OCI-LY1 (cell line): ENCODE data around the gene AVPR2.

Experiments used
- H2AFZ ChIP-seq: fragments of 200-600 bp; sonication (generic), shearing (Covaris generic); 2 replicates; pipeline ENCODE4 v1.6.0; 2014; ENCODE audit warnings: antibody characterized with exemption, mild to moderate bottlenecking, low read length
- H3F3A ChIP-seq: fragments of 200-600 bp; sonication (generic), shearing (Covaris generic); 2 replicates; pipeline ENCODE4 v1.6.0; 2014; ENCODE audit warnings: mild to moderate bottlenecking, antibody characterized with exemption, low read length, moderate library complexity; ENCODE audit not compliant: insufficient read depth
- H3K27ac ChIP-seq: fragments of 200-600 bp; sonication (generic); 2 replicates; pipeline ENCODE4 v1.5.1; 2014; ENCODE audit warnings: low read length, mixed run types, mild to moderate bottlenecking, low read depth; ENCODE audit not compliant: poor library complexity, severe bottlenecking
- H3K27me3 ChIP-seq: fragments of 200-600 bp; sonication (generic); 2 replicates; pipeline ENCODE4 v1.6.0; 2014; ENCODE audit warnings: antibody characterized with exemption, mild to moderate bottlenecking, low read length, moderate library complexity; ENCODE audit not compliant: insufficient read depth
- H3K36me3 ChIP-seq: fragments of 200-600 bp; sonication (generic); 2 replicates; pipeline ENCODE4 v1.6.1; 2014; ENCODE audit warnings: mild to moderate bottlenecking, antibody characterized with exemption, low read length, moderate library complexity, mixed read lengths; ENCODE audit not compliant: insufficient read depth
- H3K4me1 ChIP-seq: fragments of 200-600 bp; sonication (generic); 2 replicates; pipeline ENCODE4 v1.5.1; 2014; ENCODE audit warnings: mild to moderate bottlenecking, low read length, moderate library complexity; ENCODE audit not compliant: insufficient read depth, severe bottlenecking
- H3K4me2 ChIP-seq: fragments of 200-600 bp; sonication (generic), shearing (Covaris generic); 2 replicates; pipeline ENCODE4 v1.6.1; 2014; ENCODE audit warnings: low read length
- H3K4me3 ChIP-seq: fragments of 200-600 bp; sonication (generic); 2 replicates; pipeline ENCODE4 v1.5.1; 2014; ENCODE audit warnings: low read length, low read depth, mild to moderate bottlenecking, mixed read lengths; ENCODE audit not compliant: poor library complexity, severe bottlenecking
- H3K79me2 ChIP-seq: fragments of 200-600 bp; shearing (Covaris generic); 2 replicates; pipeline ENCODE4 v1.6.1; 2016; ENCODE audit warnings: mixed run types, low read length, mixed read lengths; ENCODE audit not compliant: insufficient read depth
- H3K9ac ChIP-seq: fragments of 200-600 bp; sonication (generic), shearing (Covaris generic); 2 replicates; pipeline ENCODE4 v1.6.1; 2014; ENCODE audit warnings: mild to moderate bottlenecking, low read length, mixed read lengths
- H3K9me2 ChIP-seq: fragments of 200-600 bp; sonication (generic), shearing (Covaris generic); 2 replicates; pipeline ENCODE4 v1.6.1; 2014; ENCODE audit warnings: low read depth, mild to moderate bottlenecking, low read length, mixed read lengths
- H3K9me3 ChIP-seq: fragments of 200-600 bp; shearing (Covaris generic); 2 replicates; pipeline ENCODE4 v1.6.1; 2014; ENCODE audit warnings: low read length, mixed read lengths
- H4K20me1 ChIP-seq: fragments of 200-600 bp; sonication (generic), shearing (Covaris generic); 2 replicates; pipeline ENCODE4 v1.6.0; 2016; ENCODE audit warnings: mild to moderate bottlenecking, low read length; ENCODE audit not compliant: insufficient read depth
- CTCF ChIP-seq: fragments of 200-600 bp; sonication (generic), shearing (Covaris generic); IDR thresholded peaks from 2 replicates; pipeline ENCODE4 v1.5.1; 2017; ENCODE audit warnings: mild to moderate bottlenecking, antibody characterized with exemption, low read length, moderate library complexity, mixed read lengths
- EZH2 ChIP-seq: fragments of 200-600 bp; sonication (generic), shearing (Covaris generic); IDR thresholded peaks from 2 replicates; pipeline ENCODE4 v1.8.0; 2017; ENCODE audit warnings: borderline replicate concordance, mixed run types, mild to moderate bottlenecking, antibody characterized with exemption, low read length, moderate library complexity, mixed read lengths

AVPR2 gene

GRCh38 chrX:153909024-153909979 lies 4.8 kb downstream of the AVPR2 start:
- no peaks in the 10 kb centered on the region for H3K27me3 ChIP-seq
- H3K4me2 ChIP-seq, result no peak overlapping the region
- TF ChIP-seq EZH2 (no peak), CTCF (no peak)
- no peak overlapping the region for H3K4me3 ChIP-seq
- no peaks in the 10 kb centered on the region for H4K20me1 ChIP-seq
- H3K36me3 ChIP-seq, result peaks cover 22% of the 10 kb centered on the region
- no peaks in the 10 kb centered on the region for H3F3A ChIP-seq
- no peak overlapping the region for H2AFZ ChIP-seq
- no peak overlapping the region for H3K27ac ChIP-seq
- H3K9me3 ChIP-seq, result no peaks in the 10 kb centered on the region
- H3K4me1 ChIP-seq, result peaks cover 8% of the 10 kb centered on the region
- H3K9ac ChIP-seq, result no peak overlapping the region
- H3K9me2 ChIP-seq, result no peaks in the 10 kb centered on the region
- H3K79me2 ChIP-seq, result no peaks in the 10 kb centered on the region

- no peaks in the 10 kb centered on the region for H3F3A ChIP-seq
- H3K4me1 ChIP-seq, result peaks cover 2% of the 10 kb centered on the region
- H3K36me3 ChIP-seq, result peaks cover 27% of the 10 kb centered on the region
- H3K9me2 ChIP-seq, result no peaks in the 10 kb centered on the region
- H3K27ac ChIP-seq, result no peak overlapping the region
- TF ChIP-seq EZH2, result no peak
- no peak for TF ChIP-seq CTCF
- H3K9ac ChIP-seq, result no peak overlapping the region
- H3K79me2 ChIP-seq, result no peaks in the 10 kb centered on the region
- H2AFZ ChIP-seq, result no peak overlapping the region
- no peaks in the 10 kb centered on the region for H3K27me3 ChIP-seq
- no peak overlapping the region for H3K4me2 ChIP-seq
- no peaks in the 10 kb centered on the region for H3K9me3 ChIP-seq
- H3K4me3 ChIP-seq, result no peak overlapping the region
- no peaks in the 10 kb centered on the region for H4K20me1 ChIP-seq
Observed at GRCh38 chrX:153909980-153910360, 5.5 kb downstream of the AVPR2 start.

GRCh38 chrX:153910446-153910845 lies 6.0 kb downstream of the AVPR2 start:
- H3K4me2 ChIP-seq, result no peak overlapping the region
- no peaks in the 10 kb centered on the region for H3K9me2 ChIP-seq
- no peak for TF ChIP-seq EZH2
- TF ChIP-seq CTCF, result no peak
- H3K36me3 ChIP-seq, result peaks cover 27% of the 10 kb centered on the region
- H3K4me3 ChIP-seq, result no peak overlapping the region
- no peaks in the 10 kb centered on the region for H3K4me1 ChIP-seq
- H4K20me1 ChIP-seq, result no peaks in the 10 kb centered on the region
- H3K79me2 ChIP-seq, result no peaks in the 10 kb centered on the region
- H2AFZ ChIP-seq, result no peak overlapping the region
- H3K27ac ChIP-seq, result no peak overlapping the region
- no peaks in the 10 kb centered on the region for H3K9me3 ChIP-seq
- H3K27me3 ChIP-seq, result no peaks in the 10 kb centered on the region
- H3K9ac ChIP-seq, result no peak overlapping the region
- no peaks in the 10 kb centered on the region for H3F3A ChIP-seq
